Muscle layer of colon (tissue), 2 donors: ENCODE results near the gene RASSF9.
A peak's percentile ranks its signal among the peaks of the same experiment; 100 is the strongest.

Source experiments
- H3K27ac ChIP-seq: one replicate; pipeline ENCODE4 v1.7.0; 2013; ENCODE audit warnings: low read depth, mild to moderate bottlenecking, low read length, moderate library complexity
- H3K27me3 ChIP-seq, 2 donors: one replicate each; pipeline ENCODE4 v1.7.0; 2013; ENCODE audit warnings: low read length in 2 of 2, mild to moderate bottlenecking in 2 of 2; ENCODE audit not compliant: insufficient read depth in 2 of 2, control insufficient read depth in 1 of 2
- H3K36me3 ChIP-seq: one replicate; pipeline ENCODE4 v1.7.0; 2013; ENCODE audit warnings: mild to moderate bottlenecking, low read length; ENCODE audit not compliant: insufficient read depth
- H3K4me1 ChIP-seq: one replicate; pipeline ENCODE4 v1.7.0; 2013; ENCODE audit warnings: mild to moderate bottlenecking, low read length; ENCODE audit not compliant: insufficient read depth
- H3K4me3 ChIP-seq, 2 donors: one replicate each; pipeline ENCODE4 v1.7.0; 2013; ENCODE audit warnings: low read length in 2 of 2, low read depth in 1 of 2, mild to moderate bottlenecking in 1 of 2, moderate library complexity in 1 of 2
- H3K9ac ChIP-seq: one replicate; pipeline ENCODE4 v1.7.0; 2013; ENCODE audit warnings: low read length
- H3K9me3 ChIP-seq: one replicate; pipeline ENCODE4 v1.7.0; 2013; ENCODE audit warnings: mild to moderate bottlenecking, low read length
- donor health status: abdominal sarcoma.
- donor health status: Adenocarcinoma of cecum.

The RASSF9 gene

GRCh38 chr12:85843606-85844310 lies 7.5 kb upstream of the RASSF9 start:
- Histone ChIP-seq H3K27ac (no peak overlapping the region), H3K4me3 (no peak overlapping the region), H3K9ac (no peak overlapping the region)

DNA sequence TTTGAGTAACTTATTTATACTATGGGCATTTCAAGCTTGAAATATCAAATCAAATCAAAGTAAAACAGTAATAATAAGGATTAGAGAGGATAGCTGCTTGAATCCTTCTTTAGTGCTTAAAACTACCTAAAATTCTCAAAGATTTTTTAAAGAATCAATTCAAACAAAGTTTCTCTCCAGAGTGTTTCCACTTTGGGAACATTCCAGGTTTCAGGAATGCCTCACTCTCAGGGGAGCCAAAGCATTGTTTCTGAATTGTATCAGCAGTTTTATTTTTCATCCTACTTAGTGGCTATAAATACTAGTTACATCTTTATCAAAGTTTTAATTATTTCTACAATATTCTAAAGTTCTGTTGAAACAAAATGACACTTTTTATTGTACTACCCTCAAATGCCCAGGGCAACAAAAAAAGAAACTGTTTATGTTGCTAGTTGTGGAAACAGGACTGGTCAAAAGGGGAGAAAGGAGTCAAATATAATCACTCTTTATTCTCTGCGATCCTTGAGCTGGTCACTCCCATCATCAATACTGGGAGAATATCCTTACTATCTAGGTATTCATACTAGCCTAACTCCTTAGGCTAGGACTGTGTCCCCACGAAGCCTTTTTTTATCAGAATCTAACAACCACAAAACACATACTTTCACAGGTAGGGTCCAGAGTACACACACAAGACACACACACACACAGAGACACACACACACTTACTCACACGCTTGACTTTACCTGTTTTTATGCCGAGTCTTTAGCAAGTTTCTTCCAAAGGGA lies 598 bp downstream of the RASSF9 start:
- peak overlapping the region; percentile 62 to 86 for H3K4me3 ChIP-seq
- H3K4me1 ChIP-seq: peaks cover 4% of the 10 kb centered on the region
- no peaks in the 10 kb centered on the region for H3K9me3 ChIP-seq
- H3K9ac ChIP-seq: peak overlapping the region; percentile 79
- H3K27ac ChIP-seq: peak overlapping the region; percentile 69
- H3K36me3 ChIP-seq: no peaks in the 10 kb centered on the region
- H3K27me3 ChIP-seq: no peaks in the 10 kb centered on the region

More at GRCh38 chr12:85843606-85844310, 7.5 kb upstream of the RASSF9 start:
- no peaks in the 10 kb centered on the region for H3K9me3 ChIP-seq
- no peaks in the 10 kb centered on the region for H3K4me1 ChIP-seq
- H3K27me3 ChIP-seq: no peaks in the 10 kb centered on the region
- H3K36me3 ChIP-seq: no peaks in the 10 kb centered on the region

DNA sequence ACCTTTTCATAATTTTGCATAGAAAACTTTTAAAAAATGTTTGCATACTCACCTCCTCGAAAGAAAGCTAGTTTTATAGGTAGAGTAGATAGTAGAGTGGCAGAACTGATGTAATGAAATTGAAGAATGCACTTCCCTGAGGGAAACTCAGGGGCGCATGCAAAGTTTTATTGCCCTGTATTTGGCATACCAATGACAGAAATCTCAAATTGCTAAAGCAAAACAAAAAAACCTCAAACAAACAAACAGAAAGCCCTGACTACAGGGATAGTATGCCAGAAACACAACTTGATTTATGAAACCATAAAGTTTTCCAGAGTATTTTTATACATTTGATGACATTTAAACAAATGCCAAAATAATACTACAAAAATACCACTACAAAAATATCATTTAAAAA lies 1.8 kb downstream of the RASSF9 start:
- Histone ChIP-seq H3K27me3 (no peaks in the 10 kb centered on the region), H3K27ac (no peak overlapping the region), H3K4me3 (no peak overlapping the region), H3K9me3 (no peaks in the 10 kb centered on the region), H3K36me3 (no peaks in the 10 kb centered on the region), H3K4me1 (peaks cover 4% of the 10 kb centered on the region), H3K9ac (no peak overlapping the region)

- Histone ChIP-seq H3K27ac (no peak overlapping the region), H3K4me3 (no peak overlapping the region), H3K9me3 (no peaks in the 10 kb centered on the region), H3K4me1 (peaks cover 4% of the 10 kb centered on the region), H3K36me3 (no peaks in the 10 kb centered on the region), H3K27me3 (no peaks in the 10 kb centered on the region), H3K9ac (no peak overlapping the region)
Observed at GRCh38 chr12:85833579-85833978, 2.6 kb downstream of the RASSF9 start.

DNA sequence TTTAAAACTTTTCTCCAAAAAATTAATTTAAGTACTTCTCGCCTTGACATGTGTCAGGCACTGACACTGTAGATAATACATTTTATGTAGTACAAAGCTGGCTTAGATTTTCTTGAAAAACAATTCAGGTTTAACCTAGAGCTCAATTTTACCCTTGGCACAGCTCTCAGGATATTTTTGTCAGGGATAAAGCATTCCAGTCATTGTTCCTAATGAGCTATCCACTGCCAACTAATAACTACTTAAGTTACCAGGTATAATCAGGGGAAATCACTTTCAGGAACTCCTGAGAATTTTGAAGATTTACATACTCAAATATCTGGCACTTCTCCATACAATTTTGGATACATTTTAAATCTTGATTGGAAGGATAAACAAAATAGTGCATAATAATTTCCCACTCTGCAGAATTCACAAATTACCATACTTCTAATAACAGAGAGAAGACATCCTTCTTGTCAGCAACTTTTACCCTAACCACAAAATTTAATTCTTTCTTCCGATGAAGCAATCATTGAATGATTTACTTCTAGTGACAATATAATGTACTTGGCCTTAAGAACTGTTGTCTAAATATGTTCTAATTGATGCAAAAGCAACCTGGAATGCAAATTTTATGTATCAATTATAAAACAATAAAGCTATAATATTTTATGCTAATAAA lies 4.8 kb downstream of the RASSF9 start:
- Histone ChIP-seq H3K27ac (no peak overlapping the region), H3K9ac (no peak overlapping the region), H3K36me3 (no peaks in the 10 kb centered on the region), H3K4me3 (no peak overlapping the region), H3K27me3 (no peaks in the 10 kb centered on the region), H3K9me3 (no peaks in the 10 kb centered on the region), H3K4me1 (peaks cover under 1% of the 10 kb centered on the region)

GRCh38 chr12:85829391-85829790 lies 6.8 kb downstream of the RASSF9 start:
- no peaks in the 10 kb centered on the region for H3K36me3 ChIP-seq
- H3K9ac ChIP-seq: no peak overlapping the region
- H3K27me3 ChIP-seq: no peaks in the 10 kb centered on the region
- H3K4me3 ChIP-seq: no peak overlapping the region
- H3K27ac ChIP-seq: no peak overlapping the region
- H3K4me1 ChIP-seq: no peaks in the 10 kb centered on the region
- H3K9me3 ChIP-seq: no peaks in the 10 kb centered on the region

GRCh38 chr12:85828576-85828975 lies 7.6 kb downstream of the RASSF9 start:
- no peak overlapping the region for H3K4me3 ChIP-seq
- no peaks in the 10 kb centered on the region for H3K36me3 ChIP-seq
- no peaks in the 10 kb centered on the region for H3K4me1 ChIP-seq

DNA sequence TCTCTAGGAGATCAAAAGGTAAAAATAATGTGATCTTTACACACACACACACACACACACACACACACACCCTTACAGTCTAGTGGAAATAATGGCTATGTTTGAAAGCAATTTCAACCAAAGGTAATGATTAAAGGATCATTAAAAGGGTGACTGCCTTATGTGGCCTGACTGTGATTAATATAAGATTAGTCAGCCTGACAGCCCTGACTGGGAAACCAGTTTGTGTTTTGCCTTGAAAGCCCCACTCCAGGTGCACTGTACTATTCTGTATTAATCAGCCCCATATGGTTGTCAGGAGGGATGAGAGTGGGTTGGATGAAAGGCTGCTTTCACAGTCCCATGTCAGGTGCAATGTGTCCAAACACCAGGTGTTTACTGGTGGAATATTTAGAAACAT lies 10.5 kb downstream of the RASSF9 start:
- H3K27ac ChIP-seq: no peak overlapping the region
- H3K9me3 ChIP-seq: no peaks in the 10 kb centered on the region
- no peak overlapping the region for H3K9ac ChIP-seq
- H3K36me3 ChIP-seq: no peaks in the 10 kb centered on the region
- H3K4me3 ChIP-seq: no peak overlapping the region
- no peaks in the 10 kb centered on the region for H3K27me3 ChIP-seq
- no peaks in the 10 kb centered on the region for H3K4me1 ChIP-seq

More at GRCh38 chr12:85828576-85828975, 7.6 kb downstream of the RASSF9 start:
- Histone ChIP-seq H3K27me3 (no peaks in the 10 kb centered on the region), H3K27ac (no peak overlapping the region), H3K9me3 (no peaks in the 10 kb centered on the region), H3K9ac (no peak overlapping the region)

GRCh38 chr12:85823436-85824180 lies 12.6 kb downstream of the RASSF9 start:
- no peak overlapping the region for H3K4me3 ChIP-seq
- H3K27me3 ChIP-seq: no peaks in the 10 kb centered on the region
- no peak overlapping the region for H3K9ac ChIP-seq
- H3K36me3 ChIP-seq: no peaks in the 10 kb centered on the region
- no peaks in the 10 kb centered on the region for H3K9me3 ChIP-seq
- H3K4me1 ChIP-seq: no peaks in the 10 kb centered on the region
- H3K27ac ChIP-seq: no peak overlapping the region

DNA sequence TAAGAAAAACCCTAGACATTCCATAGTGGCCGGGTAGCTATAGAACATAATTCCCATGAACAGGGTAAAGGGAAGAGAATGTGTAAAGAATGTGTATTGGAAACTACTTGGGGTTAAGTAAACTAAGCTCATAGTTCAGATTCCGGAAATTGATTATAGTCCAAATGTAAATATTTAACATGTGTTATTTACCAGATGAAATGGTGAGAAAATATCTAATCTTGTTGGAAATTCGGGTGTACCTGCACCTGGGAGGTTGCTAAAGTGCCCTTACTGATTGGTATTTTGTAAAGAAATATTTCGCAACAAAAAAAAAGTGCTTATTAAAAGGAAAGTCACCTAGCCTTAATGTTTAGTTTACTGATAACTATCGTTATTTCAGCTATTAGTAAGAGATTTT lies 14.4 kb downstream of the RASSF9 start:
- Histone ChIP-seq H3K27me3 (no peaks in the 10 kb centered on the region), H3K4me1 (no peaks in the 10 kb centered on the region), H3K4me3 (no peak overlapping the region), H3K9me3 (no peaks in the 10 kb centered on the region), H3K9ac (no peak overlapping the region), H3K27ac (no peak overlapping the region), H3K36me3 (no peaks in the 10 kb centered on the region)

DNA sequence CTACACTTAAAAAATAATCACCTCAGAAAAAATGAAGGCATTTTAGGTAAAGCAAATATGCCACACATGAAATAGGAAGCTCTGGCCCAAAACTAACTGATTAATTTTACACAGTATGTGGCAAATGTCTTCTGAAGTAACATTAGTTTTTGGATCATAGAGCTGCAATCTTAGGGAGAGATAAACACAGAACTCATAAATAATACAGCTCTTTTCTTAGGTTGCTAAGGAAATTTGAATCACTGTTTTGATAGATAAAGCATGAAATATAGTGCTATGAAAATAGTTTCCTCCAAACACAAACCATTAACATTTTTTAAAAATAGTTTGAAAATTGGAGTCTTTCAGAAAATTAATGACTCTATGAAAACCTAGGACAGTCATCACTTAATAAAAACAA lies 15.0 kb downstream of the RASSF9 start:
- H3K27ac ChIP-seq: no peak overlapping the region
- no peak overlapping the region for H3K4me3 ChIP-seq
- no peak overlapping the region for H3K9ac ChIP-seq
- no peaks in the 10 kb centered on the region for H3K4me1 ChIP-seq
- H3K27me3 ChIP-seq: no peaks in the 10 kb centered on the region
- H3K9me3 ChIP-seq: no peaks in the 10 kb centered on the region
- no peaks in the 10 kb centered on the region for H3K36me3 ChIP-seq
